HG03520 (cell line): ENCODE measurements around the gene RERE.

ENCODE experiments used
- ATAC-seq: cut with Tn5 transposase; IDR thresholded peaks from one replicate; pipeline ENCODE4 v1.9.1; 2021; ENCODE audit warnings: mild to moderate bottlenecking, moderate library complexity; ENCODE audit not compliant: unreplicated experiment

Gene RERE

GRCh38 chr1:8376358-8376840 lies 441.0 kb downstream of the RERE start:
- ATAC-seq, result no peak

DNA sequence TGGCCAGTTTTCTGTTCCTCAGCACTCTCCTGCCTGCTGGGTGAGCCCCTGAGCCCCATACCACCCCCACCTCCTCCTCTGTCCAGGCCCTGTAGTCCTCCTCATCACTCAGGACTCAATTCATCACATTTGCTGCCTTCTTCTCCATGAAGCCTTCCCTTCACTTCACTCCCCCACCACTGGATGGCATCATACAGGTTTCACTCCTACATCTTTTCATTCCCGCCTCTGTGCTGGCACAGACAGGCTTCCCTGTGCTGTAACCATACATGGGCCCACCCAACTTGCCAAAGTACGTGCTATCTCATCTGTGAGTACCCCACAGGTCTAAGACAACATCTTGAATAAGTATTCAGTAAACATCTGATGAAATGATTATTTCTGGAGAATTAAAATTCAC lies 442.6 kb downstream of the RERE start:
- no peak for ATAC-seq

DNA sequence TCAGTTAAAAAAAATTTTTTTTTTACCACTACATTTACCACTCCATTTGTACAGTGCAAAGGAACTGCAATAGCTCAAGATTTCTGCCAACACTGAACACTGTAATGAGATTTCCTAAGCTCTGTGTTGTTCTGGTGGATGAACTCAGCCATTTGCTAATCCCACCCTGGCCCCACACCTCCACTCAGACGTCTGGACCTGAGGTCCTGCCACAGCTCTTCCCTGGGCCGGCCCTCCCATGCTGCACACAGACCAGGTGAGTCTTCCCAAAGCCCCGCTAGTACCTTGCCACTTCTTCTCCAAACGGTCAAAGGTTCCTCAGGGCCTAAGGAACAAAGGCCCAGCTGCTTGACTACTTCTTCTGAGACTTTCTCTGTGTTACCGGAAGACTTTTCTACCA lies 443.1 kb downstream of the RERE start:
- ATAC-seq, result no peak

- ATAC-seq, result no peak
Observed at GRCh38 chr1:8373581-8374241, 443.7 kb downstream of the RERE start.

- ATAC-seq, result no peak
Observed at GRCh38 chr1:8373125-8373524, 444.3 kb downstream of the RERE start.

DNA sequence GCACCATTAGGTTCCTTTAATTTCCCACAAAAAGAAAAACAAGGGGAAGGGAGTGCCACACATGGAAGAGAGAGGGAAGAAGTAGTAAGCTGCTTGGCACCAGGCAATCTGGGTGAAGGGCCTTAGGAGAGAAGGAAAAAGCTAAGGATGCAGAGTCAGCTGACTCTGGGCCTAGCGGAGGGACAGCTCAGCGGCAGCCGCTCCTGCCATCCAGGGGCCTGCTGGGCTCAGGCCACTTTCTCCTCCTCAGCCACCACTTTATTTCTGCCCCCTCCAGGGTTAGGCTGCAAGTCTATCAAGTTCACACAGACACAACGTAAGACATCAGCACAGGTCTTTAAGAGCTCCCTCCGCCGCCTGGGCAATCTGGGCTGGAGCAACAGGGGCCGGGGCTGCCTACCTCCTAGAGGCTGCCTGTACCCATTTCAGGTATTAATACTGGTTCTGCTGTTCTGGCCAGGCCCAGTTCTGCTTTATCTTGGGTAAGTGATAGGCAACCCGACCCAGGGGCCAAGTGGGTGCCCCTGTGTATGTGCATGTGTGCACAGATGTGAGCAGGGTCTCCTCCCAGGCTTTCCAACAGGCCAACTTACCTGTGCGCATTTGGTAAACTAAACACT lies 446.0 kb downstream of the RERE start:
- ATAC-seq, result no peak

- ATAC-seq, result no peak
Observed at GRCh38 chr1:8370905-8371315, 446.5 kb downstream of the RERE start.

DNA sequence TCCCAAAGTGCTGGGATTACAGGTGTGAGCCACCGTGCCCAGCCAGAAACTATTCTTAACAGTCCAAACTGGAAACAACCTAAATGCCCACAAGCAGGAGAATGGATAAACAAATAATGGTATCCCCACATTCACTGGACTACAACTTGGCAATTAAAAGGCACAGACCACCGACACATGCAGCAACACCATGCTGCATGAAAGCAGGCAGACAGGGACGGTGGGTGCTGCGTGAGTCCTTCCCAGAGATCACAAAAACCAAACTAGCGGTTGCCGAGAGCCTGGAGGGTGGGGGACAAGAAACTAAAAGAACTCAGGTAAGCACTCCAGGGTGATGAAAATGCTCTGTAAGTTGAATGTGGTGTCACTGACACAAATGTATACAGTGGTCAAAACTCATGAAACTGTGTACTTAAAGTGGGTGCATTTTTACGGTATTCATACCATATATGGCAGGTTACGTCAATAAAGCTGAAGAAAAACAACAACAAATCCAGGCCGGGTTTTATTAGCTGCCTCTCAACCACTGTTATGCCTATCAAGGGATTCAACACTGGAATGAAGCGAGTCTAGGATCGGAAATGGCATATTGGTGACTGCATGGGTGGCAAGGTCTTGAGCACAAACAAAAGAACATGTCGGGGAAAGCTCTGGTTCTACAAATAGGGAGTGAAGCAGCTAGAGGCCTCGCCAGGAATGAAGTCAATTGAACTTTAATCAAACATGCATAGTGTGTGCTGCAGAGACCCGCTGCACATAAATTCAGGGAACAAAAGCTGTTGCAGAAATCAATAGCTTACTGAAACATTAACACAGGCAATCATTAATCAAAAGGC lies 447.2 kb downstream of the RERE start:
- ATAC-seq, result no peak

- ATAC-seq, result no peak
Observed at GRCh38 chr1:8368956-8369639, 448.3 kb downstream of the RERE start.

DNA sequence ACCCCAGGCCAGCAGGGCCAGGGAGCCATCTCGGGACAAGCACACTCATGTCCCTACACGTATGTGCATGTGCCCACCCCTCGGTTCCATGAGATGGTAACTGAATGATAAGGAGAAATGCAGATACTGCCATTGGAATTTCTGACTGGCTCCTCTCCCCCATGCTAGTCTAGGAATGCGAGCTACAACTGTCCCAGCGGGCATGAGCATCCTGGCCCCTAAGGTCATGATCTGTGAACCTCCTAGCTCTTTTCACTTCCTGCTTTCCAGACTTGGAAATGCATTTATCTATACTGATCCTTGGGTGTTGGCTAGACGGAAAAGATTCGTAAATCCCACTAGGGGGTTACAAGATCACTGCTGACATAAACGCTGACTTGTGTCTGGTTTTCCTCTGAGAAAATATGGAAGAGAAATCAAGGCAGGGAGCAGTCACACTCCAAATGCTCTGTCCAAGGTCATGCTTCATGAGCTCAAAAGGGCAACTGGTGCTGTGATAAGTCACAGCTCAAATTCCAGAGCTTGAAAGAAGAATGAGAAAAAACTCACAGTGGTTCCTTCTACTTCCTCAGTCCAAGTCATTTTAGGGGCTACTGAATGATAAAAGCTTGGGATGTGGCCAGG lies 449.8 kb downstream of the RERE start:
- ATAC-seq, result no peak

DNA sequence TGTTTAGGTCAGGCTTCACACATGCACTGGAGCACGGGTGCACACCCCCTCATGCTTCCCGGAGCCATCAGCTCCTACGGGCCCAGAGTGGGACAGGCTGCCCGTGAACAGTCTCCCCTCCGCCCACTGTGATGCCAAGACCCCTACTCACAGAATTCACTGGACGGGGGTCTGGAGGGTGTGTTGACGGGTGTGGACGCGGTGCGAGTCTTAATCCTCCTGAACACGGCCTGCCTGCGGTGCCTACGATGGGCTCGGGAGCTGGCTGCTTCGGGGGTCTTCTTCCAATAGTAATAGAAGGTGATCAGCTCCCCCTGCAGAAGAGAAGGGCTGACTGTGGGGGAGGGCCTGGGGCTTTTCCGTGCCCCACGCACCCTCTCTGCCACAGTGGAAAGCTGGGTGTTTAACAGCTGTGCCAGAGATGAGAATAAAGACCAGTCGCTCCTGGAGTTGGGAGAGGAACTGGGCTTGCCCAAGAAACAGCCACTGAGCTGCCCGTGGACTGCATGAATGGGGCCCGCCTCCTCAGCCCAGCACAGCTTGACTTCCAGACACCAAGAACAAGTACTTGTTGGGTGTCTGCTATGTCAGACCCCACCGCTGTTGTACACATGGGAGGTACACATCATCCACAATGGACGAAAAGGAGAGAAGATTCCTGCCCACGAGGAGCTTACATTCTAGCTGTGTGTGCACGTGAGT lies 451.6 kb downstream of the RERE start:
- ATAC-seq, result no peak

GRCh38 chr1:8364528-8365442 lies 452.7 kb downstream of the RERE start:
- ATAC-seq, result no peak

DNA sequence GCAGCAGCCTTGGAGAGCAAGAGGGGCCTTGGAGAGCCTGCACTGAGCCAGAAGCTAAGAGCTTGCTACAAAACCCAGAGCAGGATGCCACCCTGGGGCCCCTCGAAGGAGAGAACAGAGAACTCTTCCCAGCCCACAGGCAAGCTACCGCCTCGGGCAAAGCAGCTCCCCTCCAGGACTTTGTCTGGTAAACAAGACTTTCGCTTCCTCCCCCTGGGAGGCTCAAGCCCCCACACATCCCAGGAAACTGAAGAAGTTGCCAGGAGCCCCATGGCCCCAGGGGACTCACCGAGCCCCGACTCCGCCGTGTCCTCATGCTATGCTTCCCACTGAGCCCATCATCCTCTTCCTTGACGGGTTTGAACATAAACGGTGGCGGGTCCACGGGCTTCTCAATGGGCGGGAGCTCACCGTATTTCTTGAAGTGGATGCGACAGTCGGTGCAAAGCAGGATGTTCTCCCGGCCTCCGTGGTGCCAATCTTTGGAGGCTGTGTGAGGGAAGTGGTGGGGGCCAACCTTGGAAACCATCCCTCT lies 453.6 kb downstream of the RERE start:
- no peak for ATAC-seq

GRCh38 chr1:8363186-8363766 lies 454.2 kb downstream of the RERE start:
- no peak for ATAC-seq

- no peak for ATAC-seq
Observed at GRCh38 chr1:8362701-8363101, 454.7 kb downstream of the RERE start.

DNA sequence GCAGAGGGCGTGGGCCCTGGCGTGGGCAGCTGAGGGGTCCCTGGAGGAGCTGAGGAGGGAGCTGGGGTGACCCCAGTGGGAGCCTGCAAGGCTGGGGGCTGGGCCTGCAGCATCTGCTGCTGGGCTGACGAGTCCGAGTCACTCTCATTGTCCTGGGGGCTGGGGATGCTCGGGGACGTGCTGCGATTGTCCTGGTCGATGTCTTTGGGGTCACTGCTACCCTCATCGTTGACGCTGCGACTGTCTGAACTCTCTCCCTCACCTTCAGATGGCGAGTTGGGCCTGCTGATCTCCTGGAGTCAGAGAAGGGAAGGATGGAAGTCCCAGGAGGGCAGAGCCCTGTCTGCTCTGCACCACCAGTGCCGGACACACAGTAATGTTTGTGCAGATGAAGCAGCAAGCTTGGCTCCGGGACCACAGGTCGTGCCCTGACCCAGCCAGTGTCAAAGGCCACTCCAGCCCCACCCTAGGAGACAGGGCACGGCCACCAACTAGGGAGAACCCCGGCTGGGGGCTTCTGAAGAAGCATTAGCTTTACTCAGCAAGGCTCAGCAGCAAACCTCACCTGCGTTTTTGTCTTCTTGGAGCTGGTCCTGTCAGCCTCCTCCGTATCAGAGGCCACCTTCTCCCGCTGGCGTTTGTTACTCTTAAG lies 456.1 kb downstream of the RERE start:
- ATAC-seq, result no peak

DNA sequence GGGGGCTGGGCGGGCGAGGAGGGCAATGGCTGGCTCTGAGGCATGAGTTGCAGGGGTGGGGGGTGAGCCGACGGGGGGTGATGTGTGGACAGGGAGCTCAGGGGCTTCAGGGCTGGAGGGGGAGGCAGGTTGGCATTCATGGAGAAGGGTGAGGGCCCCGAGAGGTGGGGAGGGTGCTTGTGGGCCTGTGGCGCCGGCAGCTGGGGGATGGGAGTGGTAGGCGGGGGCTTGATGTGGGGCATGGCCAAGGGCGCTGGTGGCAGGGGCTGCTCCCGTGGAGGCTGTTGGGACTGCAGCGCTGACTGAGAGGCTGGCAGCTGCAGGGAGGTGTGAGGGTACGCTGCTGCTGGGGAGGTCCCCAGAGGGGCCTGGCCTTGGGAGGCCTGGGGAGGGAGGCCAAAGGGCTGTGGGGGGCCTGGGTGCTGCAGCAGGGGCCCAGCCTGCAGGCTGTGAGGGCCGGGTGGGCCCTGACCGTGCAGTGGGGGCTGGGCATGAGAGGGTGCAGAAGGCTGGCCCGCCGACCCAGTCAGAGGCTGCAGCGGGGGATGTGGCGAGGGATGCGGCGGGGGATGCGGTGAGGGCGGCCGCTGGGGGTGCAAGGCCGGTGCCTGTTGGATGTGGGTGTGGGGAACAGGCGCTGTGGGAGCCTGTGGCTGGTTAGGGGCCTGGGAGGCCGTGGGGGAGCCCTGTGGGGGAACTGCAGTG lies 456.8 kb downstream of the RERE start:
- no peak for ATAC-seq
